SK-N-SH (cell line): Measurements from ENCODE around the gene SLC7A14. TPM values are rescaled to one million over a fixed set of nuclear protein-coding genes. Genes with fewer than 3 reads are reported as not detected.

Experiments used
- CTCF ChIA-PET: fragments of 300-600, 350-600 bp; formaldehyde crosslinking; extraction: SDS; loops from one replicate; lab custom pipeline; 2021; lab: Yijun Ruan, JAX
- POLR2A ChIA-PET: fragments of 350-600 bp; sonication (Branson Sonifier 250); formaldehyde crosslinking; extraction: SDS; loops from one replicate; lab custom pipeline; 2020; ENCODE audit warnings: antibody characterized with exemption, inconsistent platforms; lab: Yijun Ruan, JAX
- DNase-seq: peaks from one replicate; pipeline ENCODE4 v3.0.0; 2012
- H2AFZ ChIP-seq: fragments of 200-600 bp; sonication (generic); 2 replicates; pipeline ENCODE4 v1.8.1; 2016; ENCODE audit warnings: antibody characterized with exemption, mild to moderate bottlenecking, low read depth
- H3F3A ChIP-seq: fragments of 200-600 bp; sonication (generic); replicated peaks from 2 replicates; pipeline ENCODE3; 2016; ENCODE audit warnings: antibody characterized with exemption, mild to moderate bottlenecking; ENCODE audit not compliant: insufficient read depth
- H3K27ac ChIP-seq, 2 experiments: fragments of 200-500 bp in 1 of 2; fragments of 200-600 bp in 1 of 2; sonication (Bioruptor generic) in 1 of 2; sonication (generic), shearing (Covaris generic) in 1 of 2; 2 replicates each; pipeline versions ENCODE4 v1.5.1 to v1.6.1; 2014 to 2016; ENCODE audit warnings: low read depth in 2 of 2, inconsistent platforms in 1 of 2, low read length in 1 of 2, mild to moderate bottlenecking in 1 of 2, mixed read lengths in 1 of 2
- H3K27me3 ChIP-seq: fragments of 200-600 bp; sonication (generic), shearing (Covaris generic); 2 replicates; pipeline ENCODE4 v1.6.1; 2016; ENCODE audit warnings: mixed run types; ENCODE audit not compliant: insufficient read depth
- H3K36me3 ChIP-seq, 2 experiments: fragments of 200-500 bp in 1 of 2; fragments of 200-600 bp in 1 of 2; sonication (Bioruptor generic) in 1 of 2; sonication (generic) in 1 of 2; replicated peaks in 1 of 2; 2 replicates each; pipeline versions ENCODE3 to v1.5.1; 2014 to 2016; ENCODE audit warnings: low read length in 1 of 2, mild to moderate bottlenecking in 1 of 2; ENCODE audit not compliant: insufficient read depth in 2 of 2, control insufficient read depth in 1 of 2
- H3K4me1 ChIP-seq, 2 experiments: fragments of 200-500 bp in 1 of 2; fragments of 200-600 bp in 1 of 2; sonication (Bioruptor generic) in 1 of 2; sonication (generic), shearing (Covaris generic) in 1 of 2; 2 replicates each; pipeline versions ENCODE4 v1.5.1 to v1.6.1; 2014 to 2016; ENCODE audit warnings: low read depth in 1 of 2, low read length in 1 of 2, mixed run types in 1 of 2; ENCODE audit not compliant: insufficient read depth in 2 of 2, control insufficient read depth in 1 of 2
- H3K4me2 ChIP-seq: fragments of 200-600 bp; sonication (generic), shearing (Covaris generic); 2 replicates; pipeline ENCODE4 v1.6.1; 2017; ENCODE audit warnings: mixed run types
- H3K4me3 ChIP-seq, 2 experiments: fragments of 200-500 bp in 1 of 2; fragments of 200-600 bp in 1 of 2; sonication (Bioruptor generic) in 1 of 2; sonication (generic), shearing (Covaris generic) in 1 of 2; 2 replicates each; pipeline versions ENCODE4 v1.5.1 to v1.8.1; 2014 to 2016; ENCODE audit warnings: low read depth in 2 of 2, inconsistent platforms in 1 of 2, low read length in 1 of 2, mild to moderate bottlenecking in 1 of 2, mixed read lengths in 1 of 2, moderate library complexity in 1 of 2
- H3K79me2 ChIP-seq: fragments of 200-600 bp; sonication (generic); 2 replicates; pipeline ENCODE4 v1.8.1; 2017; ENCODE audit warnings: mild to moderate bottlenecking; ENCODE audit not compliant: insufficient read depth
- H3K9ac ChIP-seq: fragments of 200-600 bp; sonication (generic); 2 replicates; pipeline ENCODE4 v1.6.1; 2017; ENCODE audit warnings: mixed run types
- H3K9me2 ChIP-seq: fragments of 200-600 bp; sonication (generic); 2 replicates; pipeline ENCODE4 v1.6.1; 2017; ENCODE audit warnings: mixed run types
- H3K9me3 ChIP-seq: fragments of 200-600 bp; sonication (generic); 2 replicates; pipeline ENCODE4 v1.6.1; 2017; ENCODE audit warnings: mixed run types, mild to moderate bottlenecking, moderate library complexity
- H4K20me1 ChIP-seq: fragments of 200-600 bp; sonication (generic); 2 replicates; pipeline ENCODE4 v1.6.1; 2017; ENCODE audit warnings: mild to moderate bottlenecking, mixed run types; ENCODE audit not compliant: insufficient read depth
- EP300 ChIP-seq, 2 experiments: IDR thresholded peaks; 2 replicates each; pipeline versions ENCODE4 v1.4.0 to v1.6.1; 2012; ENCODE audit warnings: borderline replicate concordance in 1 of 2, low read depth in 1 of 2, low read length in 1 of 2
- FOSL2 ChIP-seq: IDR thresholded peaks from 2 replicates; pipeline ENCODE4 v1.4.0; 2012; ENCODE audit warnings: low read depth, mild to moderate bottlenecking, moderate library complexity, borderline replicate concordance
- GABPA ChIP-seq: IDR thresholded peaks from 2 replicates; pipeline ENCODE4 v1.4.0; 2012; ENCODE audit warnings: low read depth, mild to moderate bottlenecking
- GATA2 ChIP-seq: sonication (generic); formaldehyde crosslinking; IDR thresholded peaks from 2 replicates; pipeline ENCODE4 v1.5.0; 2020; ENCODE audit warnings: mild to moderate bottlenecking, missing genetic modification reagents
- IRF3 ChIP-seq: fragments of 150-350 bp; IDR thresholded peaks from 2 replicates; pipeline ENCODE4 v1.6.1; 2016; ENCODE audit warnings: mild to moderate bottlenecking, low read depth, low read length
- MXI1 ChIP-seq: IDR thresholded peaks from 2 replicates; pipeline ENCODE4 v1.6.1; 2012; ENCODE audit warnings: mild to moderate bottlenecking, low read depth, low read length, improper control_type of control experiment
- NRF1 ChIP-seq: IDR thresholded peaks from 2 replicates; pipeline ENCODE4 v1.6.1; 2012; ENCODE audit warnings: low read depth, mild to moderate bottlenecking, low read length
- SIN3A ChIP-seq: IDR thresholded peaks from 2 replicates; pipeline ENCODE4 v1.6.1; 2012; ENCODE audit warnings: low read depth, mild to moderate bottlenecking, low read length, moderate library complexity, borderline replicate concordance
- TCF12 ChIP-seq: IDR thresholded peaks from 2 replicates; pipeline ENCODE4 v1.4.0; 2012
- TEAD4 ChIP-seq: IDR thresholded peaks from 2 replicates; pipeline ENCODE4 v1.4.0; 2012; ENCODE audit warnings: mild to moderate bottlenecking, borderline replicate concordance; ENCODE audit not compliant: insufficient read depth
- USF1 ChIP-seq: IDR thresholded peaks from 2 replicates; pipeline ENCODE4 v1.4.0; 2012; ENCODE audit warnings: low read depth, borderline replicate concordance
- YY1 ChIP-seq: IDR thresholded peaks from 2 replicates; pipeline ENCODE4 v1.4.0; 2012; ENCODE audit warnings: low read depth, mild to moderate bottlenecking
- WGBS: methylation state at CpG from one replicate; pipeline ENCODE4 v1.1.6; 2017; ENCODE audit warnings: low lambda C conversion rate; 5-methylcytosine and 5-hydroxymethylcytosine counted together
- polyA plus RNA-seq, 3 experiments: library from polyadenylated mRNA; depleted of rRNA; stranded (reverse); fragments of >200 nt; gene quantifications; 2 replicates each; pipeline ENCODE4 v1.2.3, GENCODE V29; 2012
- TF ChIP-seq, protein P1 (sequence below): IDR thresholded peaks from 2 replicates; pipeline ENCODE4 v1.6.1; 2012; ENCODE audit warnings: mild to moderate bottlenecking, low read depth, low read length, moderate library complexity
- TF ChIP-seq, protein P2 (sequence below): IDR thresholded peaks from 2 replicates; pipeline ENCODE4 v1.4.0; 2012; ENCODE audit warnings: low read depth

Gene SLC7A14
- polyA plus RNA-seq, 1 of the 3 experiments (the other 2 are of a cell fraction), result 2.5 TPM

DNA sequence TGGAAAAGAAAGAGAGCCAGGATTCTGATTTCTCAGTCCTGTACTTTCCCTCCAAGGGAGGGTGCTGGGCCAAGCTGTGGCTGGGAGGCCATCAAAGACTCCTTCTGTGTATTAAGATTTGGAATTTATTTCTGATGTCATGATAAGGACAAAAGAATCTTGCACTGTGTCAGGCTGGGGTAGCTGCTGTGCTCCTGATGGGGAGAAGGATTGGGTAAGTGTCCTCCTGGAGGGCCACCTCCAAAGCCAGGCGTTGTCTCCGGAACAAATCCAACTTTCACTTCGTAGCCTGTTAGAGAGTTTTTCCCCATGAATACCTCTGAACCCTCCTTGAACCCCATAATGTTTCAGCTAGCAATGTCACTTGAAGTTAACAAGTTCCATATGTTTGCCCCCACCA is 137.3 kb downstream of the SLC7A14 start:
- Histone ChIP-seq H3K36me3 (no peaks in the 10 kb centered on the region), H3K27ac (no peak overlapping the region), H3K4me1 (peaks cover 0 to 3% of the 10 kb centered on the region in 2 experiments; a peak in 1 of 4 replicates), H3K9me3 (no peaks in the 10 kb centered on the region), H3K9ac (no peak overlapping the region), H3K4me3 (no peak overlapping the region), H3K27me3 (no peaks in the 10 kb centered on the region), H3K4me2 (no peak overlapping the region), H3K79me2 (no peaks in the 10 kb centered on the region), H3K9me2 (no peaks in the 10 kb centered on the region), H3F3A (no peaks in the 10 kb centered on the region), H4K20me1 (no peaks in the 10 kb centered on the region), H2AFZ (no peak overlapping the region)
- DNase-seq, result no peak
- WGBS, result no CpG with 5 or more reads among the region's 3 CpGs
- ChIA-PET POLR2A (no interaction called here), CTCF (interaction anchor here (0.6 to 1.7 kb wide), 3 partner anchors 8 to 13 kb away, joined by 3 to 5 read pairs (median 4); no protein-coding TSS in a partner anchor)
- no peak for TF ChIP-seq EP300 (IDR thresholded peaks at IDR 0.05; ENCODE audit: borderline replicate concordance in 1 of 2, low read depth in 1 of 2, low read length in 1 of 2)
- TF ChIP-seq IRF3, result no peak
- TF ChIP-seq, protein P1, sequence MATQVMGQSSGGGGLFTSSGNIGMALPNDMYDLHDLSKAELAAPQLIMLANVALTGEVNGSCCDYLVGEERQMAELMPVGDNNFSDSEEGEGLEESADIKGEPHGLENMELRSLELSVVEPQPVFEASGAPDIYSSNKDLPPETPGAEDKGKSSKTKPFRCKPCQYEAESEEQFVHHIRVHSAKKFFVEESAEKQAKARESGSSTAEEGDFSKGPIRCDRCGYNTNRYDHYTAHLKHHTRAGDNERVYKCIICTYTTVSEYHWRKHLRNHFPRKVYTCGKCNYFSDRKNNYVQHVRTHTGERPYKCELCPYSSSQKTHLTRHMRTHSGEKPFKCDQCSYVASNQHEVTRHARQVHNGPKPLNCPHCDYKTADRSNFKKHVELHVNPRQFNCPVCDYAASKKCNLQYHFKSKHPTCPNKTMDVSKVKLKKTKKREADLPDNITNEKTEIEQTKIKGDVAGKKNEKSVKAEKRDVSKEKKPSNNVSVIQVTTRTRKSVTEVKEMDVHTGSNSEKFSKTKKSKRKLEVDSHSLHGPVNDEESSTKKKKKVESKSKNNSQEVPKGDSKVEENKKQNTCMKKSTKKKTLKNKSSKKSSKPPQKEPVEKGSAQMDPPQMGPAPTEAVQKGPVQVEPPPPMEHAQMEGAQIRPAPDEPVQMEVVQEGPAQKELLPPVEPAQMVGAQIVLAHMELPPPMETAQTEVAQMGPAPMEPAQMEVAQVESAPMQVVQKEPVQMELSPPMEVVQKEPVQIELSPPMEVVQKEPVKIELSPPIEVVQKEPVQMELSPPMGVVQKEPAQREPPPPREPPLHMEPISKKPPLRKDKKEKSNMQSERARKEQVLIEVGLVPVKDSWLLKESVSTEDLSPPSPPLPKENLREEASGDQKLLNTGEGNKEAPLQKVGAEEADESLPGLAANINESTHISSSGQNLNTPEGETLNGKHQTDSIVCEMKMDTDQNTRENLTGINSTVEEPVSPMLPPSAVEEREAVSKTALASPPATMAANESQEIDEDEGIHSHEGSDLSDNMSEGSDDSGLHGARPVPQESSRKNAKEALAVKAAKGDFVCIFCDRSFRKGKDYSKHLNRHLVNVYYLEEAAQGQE, result no peak
- TF ChIP-seq FOSL2, result no peak
- TF ChIP-seq, protein P2, sequence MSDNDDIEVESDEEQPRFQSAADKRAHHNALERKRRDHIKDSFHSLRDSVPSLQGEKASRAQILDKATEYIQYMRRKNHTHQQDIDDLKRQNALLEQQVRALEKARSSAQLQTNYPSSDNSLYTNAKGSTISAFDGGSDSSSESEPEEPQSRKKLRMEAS, result no peak
- TF ChIP-seq SIN3A, result no peak

- H3K4me1 ChIP-seq, result peaks cover 0 to under 1% of the 10 kb centered on the region in 2 experiments; a peak in 1 of 4 replicates
- no peak overlapping the region for H3K9ac ChIP-seq
- no peaks in the 10 kb centered on the region for H4K20me1 ChIP-seq
- H3F3A ChIP-seq, result peaks cover 3% of the 10 kb centered on the region
- DNase-seq, result no peak
- H3K36me3 ChIP-seq, result no peaks in the 10 kb centered on the region
- no peak overlapping the region for H3K4me2 ChIP-seq
- H2AFZ ChIP-seq, result no peak overlapping the region
- H3K27me3 ChIP-seq, result no peaks in the 10 kb centered on the region
- no peak for TF ChIP-seq TEAD4
- TF ChIP-seq GATA2 (CRISPR knock-in tag), result no peak
- TF ChIP-seq YY1, result no peak
- no peak for TF ChIP-seq SIN3A
- TF ChIP-seq NRF1, result no peak
- no peak for TF ChIP-seq EP300 (IDR thresholded peaks at IDR 0.05; ENCODE audit: borderline replicate concordance in 1 of 2, low read depth in 1 of 2, low read length in 1 of 2)
- TF ChIP-seq GABPA, result no peak
- no peak for TF ChIP-seq USF1
- no peak for TF ChIP-seq TCF12
- TF ChIP-seq MXI1, result no peak
- no peaks in the 10 kb centered on the region for H3K9me2 ChIP-seq
- ChIA-PET CTCF (interaction anchor here (1.0 to 1.5 kb wide), 2 partner anchors 22 to 29 kb away, joined by 3 to 5 read pairs; no protein-coding TSS in a partner anchor), POLR2A (no interaction called here)
- no peaks in the 10 kb centered on the region for H3K79me2 ChIP-seq
- H3K4me3 ChIP-seq, result no peak overlapping the region
- H3K27ac ChIP-seq, result no peak overlapping the region
- no peaks in the 10 kb centered on the region for H3K9me3 ChIP-seq
Observed at GRCh38 chr3:170443457-170443856, 142.4 kb downstream of the SLC7A14 start.
